ENCODE measurements around the gene FA2H. TPM values are rescaled to one million over a fixed set of nuclear protein-coding genes. Genes with fewer than 3 reads are reported as not detected.
A peak's percentile ranks its signal among the peaks of the same experiment; 100 is the strongest.

FA2H gene
- total and polyA plus RNA-seq, 2 of the 13 experiments (the other 11 are each of a cell fraction or from before 2014, with no cell fraction given) = 0.20 TPM; not detected in 1

DNA sequence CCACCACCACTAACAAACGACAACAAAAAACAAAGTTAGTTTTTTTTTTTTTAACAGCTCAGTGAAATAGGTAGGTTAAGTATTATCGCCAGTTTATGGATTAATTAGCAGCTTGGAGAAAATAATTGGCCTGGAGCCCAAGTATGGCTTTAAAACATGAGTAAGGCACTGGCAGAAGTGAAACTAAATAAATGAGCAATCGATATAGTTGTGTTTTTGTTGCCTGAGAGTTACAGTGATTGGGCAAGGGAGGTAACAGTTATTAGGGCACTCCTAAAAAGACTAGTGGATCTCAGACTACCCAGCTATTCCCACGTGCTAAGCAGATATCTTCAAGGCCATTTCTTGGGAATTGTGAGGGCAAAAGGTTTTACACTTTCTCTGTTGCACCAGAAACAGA lies 76.4 kb downstream of the FA2H start:
- intact Hi-C loops (cut with micrococcal nuclease; ENCODE audit: unreplicated experiment) = no loop called here
- FAIRE-seq (no peak), ATAC-seq (no peak), DNase-seq (ENCODE audit: low spot score) (no peak)
- Histone ChIP-seq H4K20me1 (ENCODE audit: insufficient read depth, low read length) (no peaks in the 10 kb centered on the region), H3K79me2 (ENCODE audit: insufficient read depth, low read length) (no peaks in the 10 kb centered on the region), H3K4me3 (replicated peaks in 1 of 3; ENCODE audit: insufficient read depth in 1 of 3, low read depth in 2 of 3, low read length in 3 of 3) (no peak overlapping the region), H3K4me2 (ENCODE audit: low read depth, low read length) (0 out of 2 replicates have a peak overlapping the region, but pooled peaks have one; percentile 8), H3K9ac (ENCODE audit: insufficient read depth, low read depth, low read length) (no peak overlapping the region), H3K27me3 (ENCODE audit: control insufficient read depth in 1 of 2, insufficient read depth in 2 of 2, low read length in 2 of 2) (peaks cover 0 to 1% of the 10 kb centered on the region in 2 experiments; a peak in 1 of 5 replicates), H3K27ac (ENCODE audit: extremely low read length, insufficient read depth, low read length) (no peak overlapping the region), H3K9me3 (ENCODE audit: low read length) (no peaks in the 10 kb centered on the region), H3K4me1 (ENCODE audit: insufficient read depth, low read length) (peaks cover 37% of the 10 kb centered on the region), H3K36me3 (replicated peaks in 1 of 2; ENCODE audit: control insufficient read depth in 1 of 2, insufficient read depth in 2 of 2, low read length in 2 of 2) (peaks cover 0 to 4% of the 10 kb centered on the region in 2 experiments; a peak in 3 of 5 replicates), H2AFZ (ENCODE audit: low read length) (no peak overlapping the region)
- BruUV-seq (replicated peaks) = no TSS peak
- 84% methylated on average over 4 of the region's 4 CpGs for WGBS (ENCODE audit: low lambda C conversion rate)
- in situ Hi-C loops (cut with HindIII; ENCODE audit: extremely low pct_ligation_motif_present, low pct_unique_long_range_greater_than_20kb) = no loop called here
- TF ChIP-seq ZMAT3 (CRISPR knock-in tag; conservative IDR thresholded peaks at IDR 0.05) (no peak), GATA4 (IDR thresholded peaks at IDR 0.05; ENCODE audit: borderline replicate concordance, low read depth) (no peak), SYNCRIP (IDR thresholded peaks at IDR 0.05; ENCODE audit: insufficient read depth, low read depth, low read length) (no peak), ZSCAN22 (CRISPR knock-in tag; IDR thresholded peaks at IDR 0.05) (no peak), TRAFD1 (CRISPR knock-in tag; IDR thresholded peaks at IDR 0.05; ENCODE audit: borderline replicate concordance) (no peak), U2AF2 (IDR thresholded peaks at IDR 0.05; ENCODE audit: low read depth, low read length) (no peak), ZNF10 (CRISPR knock-in tag; IDR thresholded peaks at IDR 0.05; ENCODE audit: borderline replicate concordance, low read depth) (no peak), TEAD3 (CRISPR knock-in tag; optimal IDR thresholded peaks at IDR 0.05; ENCODE audit: borderline replicate concordance) (no peak), ZNF746 (CRISPR knock-in tag; IDR thresholded peaks at IDR 0.05) (no peak)
- TF ChIP-seq, protein P1, sequence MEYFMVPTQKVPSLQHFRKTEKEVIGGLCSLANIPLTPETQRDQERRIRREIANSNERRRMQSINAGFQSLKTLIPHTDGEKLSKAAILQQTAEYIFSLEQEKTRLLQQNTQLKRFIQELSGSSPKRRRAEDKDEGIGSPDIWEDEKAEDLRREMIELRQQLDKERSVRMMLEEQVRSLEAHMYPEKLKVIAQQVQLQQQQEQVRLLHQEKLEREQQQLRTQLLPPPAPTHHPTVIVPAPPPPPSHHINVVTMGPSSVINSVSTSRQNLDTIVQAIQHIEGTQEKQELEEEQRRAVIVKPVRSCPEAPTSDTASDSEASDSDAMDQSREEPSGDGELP (IDR thresholded peaks at IDR 0.05; ENCODE audit: borderline replicate concordance, low read depth) = no peak
- TF ChIP-seq, protein P2, sequence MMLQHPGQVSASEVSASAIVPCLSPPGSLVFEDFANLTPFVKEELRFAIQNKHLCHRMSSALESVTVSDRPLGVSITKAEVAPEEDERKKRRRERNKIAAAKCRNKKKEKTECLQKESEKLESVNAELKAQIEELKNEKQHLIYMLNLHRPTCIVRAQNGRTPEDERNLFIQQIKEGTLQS (CRISPR knock-in tag; IDR thresholded peaks at IDR 0.05) = no peak
- POLR2A ChIA-PET = interaction anchor here (3.5 kb wide), 1 partner anchor 31 kb away, joined by 22 read pairs; the partner anchor contains the start of gene RFWD3
- CTCF ChIA-PET (ENCODE audit: low intra/inter-chr PET ratio, low total read pairs) = no interaction called here
